CD14-positive monocyte (primary cell): Measurements from ENCODE around the gene TASOR2. TPM values are rescaled to one million over a fixed set of nuclear protein-coding genes. Genes with fewer than 3 reads are reported as not detected.

Experiments
- DNase-seq, 3 donors: peaks; one replicate each; pipeline ENCODE4 v3.0.0-alpha.2; 2011 to 2022
- H2AFZ ChIP-seq: 2 replicates; pipeline ENCODE4 v1.6.0; 2012; ENCODE audit warnings: mild to moderate bottlenecking, low read depth, low read length, inconsistent platforms; ENCODE audit not compliant: insufficient read depth, poor library complexity, severe bottlenecking
- H3K27ac ChIP-seq, 2 donors: 1 replicate in 1 of 2; 2 replicates in 1 of 2; pipeline ENCODE4 v1.5.1; 2012 to 2013; ENCODE audit warnings: low read length in 2 of 2, control low read depth in 1 of 2, inconsistent platforms in 1 of 2, low read depth in 1 of 2, mild to moderate bottlenecking in 1 of 2
- H3K27me3 ChIP-seq, 2 donors: one replicate each; pipeline versions ENCODE4 v1.6.0 to v1.6.1; 2011 to 2013; ENCODE audit warnings: low read length in 2 of 2; ENCODE audit not compliant: control insufficient read depth in 2 of 2, insufficient read depth in 2 of 2
- H3K36me3 ChIP-seq, 2 donors: replicated peaks in 1 of 2; 1 replicate in 1 of 2; 2 replicates in 1 of 2; pipeline versions ENCODE4 v1.5.1 to v1.6.1; 2012 to 2013; ENCODE audit warnings: low read length in 2 of 2, control low read depth in 1 of 2, inconsistent platforms in 1 of 2, mild to moderate bottlenecking in 1 of 2; ENCODE audit not compliant: insufficient read depth in 2 of 2, control insufficient read depth in 1 of 2
- H3K4me1 ChIP-seq, 2 donors: 1 replicate in 1 of 2; 2 replicates in 1 of 2; pipeline versions ENCODE4 v1.5.1 to v1.6.1; 2012 to 2013; ENCODE audit warnings: low read length in 2 of 2, control low read depth in 1 of 2, inconsistent platforms in 1 of 2, mild to moderate bottlenecking in 1 of 2, moderate library complexity in 1 of 2; ENCODE audit not compliant: insufficient read depth in 2 of 2, control insufficient read depth in 1 of 2
- H3K4me2 ChIP-seq: replicated peaks from 2 replicates; pipeline ENCODE3; 2012; ENCODE audit warnings: low read length, moderate library complexity, mild to moderate bottlenecking; ENCODE audit not compliant: poor library complexity, severe bottlenecking; ENCODE audit errors: extremely low read depth
- H3K4me3 ChIP-seq, 3 experiments: fragments of 200-600 bp in 1 of 3; sonication (generic) in 1 of 3; replicated peaks in 1 of 3; 1 replicate in 2 of 3; 2 replicates in 1 of 3; pipeline ENCODE4 v1.5.1; 2011 to 2013; ENCODE audit warnings: low read length in 3 of 3, mild to moderate bottlenecking in 3 of 3, control low read depth in 2 of 3, low read depth in 2 of 3, inconsistent platforms in 1 of 3, moderate library complexity in 1 of 3
- H3K79me2 ChIP-seq: 2 replicates; pipeline ENCODE4 v1.6.0; 2012; ENCODE audit warnings: mild to moderate bottlenecking, control low read depth, inconsistent platforms, low read length, moderate library complexity; ENCODE audit not compliant: insufficient read depth
- H3K9ac ChIP-seq: 2 replicates; pipeline ENCODE4 v1.6.0; 2017; ENCODE audit warnings: low read length, mild to moderate bottlenecking; ENCODE audit not compliant: insufficient read depth, poor library complexity, severe bottlenecking
- H3K9me3 ChIP-seq, 2 donors: replicated peaks in 1 of 2; 1 replicate in 1 of 2; 2 replicates in 1 of 2; pipeline versions ENCODE4 v1.5.1 to v1.6.1; 2012 to 2013; ENCODE audit warnings: low read length in 2 of 2, control low read depth in 1 of 2; ENCODE audit not compliant: control insufficient read depth in 1 of 2, insufficient read depth in 1 of 2
- H4K20me1 ChIP-seq: 2 replicates; pipeline ENCODE4 v1.6.0; 2012; ENCODE audit warnings: mild to moderate bottlenecking, low read length, control low read depth, moderate library complexity; ENCODE audit not compliant: insufficient read depth
- H3K27ac Mint-ChIP-seq, 7 donors: one replicate each; pipeline ENCODE4 v1.8.0; 2020; ENCODE audit warnings: mild to moderate bottlenecking in 7 of 7, mixed read lengths in 7 of 7, moderate library complexity in 6 of 7, inconsistent platforms in 2 of 7
- H3K27me3 Mint-ChIP-seq, 3 donors: one replicate each; pipeline ENCODE4 v1.8.0; 2021 to 2022; ENCODE audit warnings: low read depth in 3 of 3, mild to moderate bottlenecking in 3 of 3, mixed read lengths in 3 of 3, moderate library complexity in 3 of 3, inconsistent platforms in 1 of 3
- H3K36me3 Mint-ChIP-seq, 2 donors: one replicate each; pipeline ENCODE4 v1.8.0; 2020; ENCODE audit warnings: mixed read lengths in 2 of 2, inconsistent platforms in 1 of 2, mild to moderate bottlenecking in 1 of 2
- H3K4me1 Mint-ChIP-seq: one replicate; pipeline ENCODE4 v1.8.0; 2020; ENCODE audit warnings: mild to moderate bottlenecking, mixed read lengths
- H3K4me3 Mint-ChIP-seq, 2 donors: one replicate each; pipeline ENCODE4 v1.8.0; 2020; ENCODE audit warnings: mild to moderate bottlenecking in 2 of 2, mixed read lengths in 2 of 2, moderate library complexity in 1 of 2
- H3K9me3 Mint-ChIP-seq, 7 donors: one replicate each; pipeline ENCODE4 v1.8.0; 2020 to 2022; ENCODE audit warnings: mixed read lengths in 7 of 7, mild to moderate bottlenecking in 6 of 7, moderate library complexity in 6 of 7, inconsistent platforms in 2 of 7
- WGBS: methylation state at CpG from one replicate; pipeline ENCODE4 v1.1.5; 2013; ENCODE audit warnings: missing lambda C conversion rate; ENCODE audit not compliant: insufficient coverage; 5-methylcytosine and 5-hydroxymethylcytosine counted together
- intact Hi-C, 2 donors: fragments of 100-400 bp; cut with micrococcal nuclease; formaldehyde crosslinking; loops; one replicate each; pipeline versions ENCODE4 v1.15.0 to v1.15.1; 2023
- polyA plus RNA-seq, 3 donors: library from polyadenylated mRNA; depleted of rRNA in 1 of 3; unstranded in 2 of 3; stranded (reverse) in 1 of 3; fragments of 300-500 nt in 2 of 3; fragments of >200 nt in 1 of 3; fragmentation: Illumina TruSeq in 2 of 3; gene quantifications; 1 replicate in 2 of 3; 2 replicates in 1 of 3; pipeline ENCODE4 v1.2.3, GENCODE V29; 2012 to 2021
- TF ChIP-seq, protein P1 (sequence below): fragments of 200-600 bp; IDR thresholded peaks from one replicate; pipeline ENCODE4 v1.8.0; 2022; ENCODE audit warnings: antibody characterized with exemption, mild to moderate bottlenecking

Gene TASOR2
- polyA plus RNA-seq, 3 donors: 3.2 to 12.3 (median 9.5) TPM

DNA sequence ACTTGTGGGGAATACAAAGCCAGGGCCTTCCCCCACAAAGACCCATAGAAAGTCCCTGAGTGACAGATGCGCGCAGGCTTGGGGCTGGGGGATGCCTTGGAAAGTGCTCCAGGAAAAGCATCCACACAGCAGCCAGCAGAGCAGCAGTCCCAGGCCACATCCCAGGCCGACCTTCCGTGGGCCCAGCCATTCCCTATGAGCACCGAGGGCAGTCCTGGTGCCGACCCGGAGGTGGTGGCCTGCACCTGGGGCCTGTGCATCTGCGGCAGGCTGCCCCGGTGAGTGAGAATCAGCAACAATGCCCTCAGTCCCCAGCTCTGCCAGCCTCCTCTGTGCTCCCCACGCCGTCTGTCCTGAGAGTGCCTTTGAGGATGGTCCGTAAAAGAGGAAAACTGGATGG is 44.6 kb upstream of the TASOR2 start:
- Histone ChIP-seq H2AFZ (no peak overlapping the region), H3K4me3 (no peak overlapping the region), H3K9me3 (no peaks in the 10 kb centered on the region), H3K79me2 (no peaks in the 10 kb centered on the region), H3K27ac (no peak overlapping the region), H3K36me3 (peaks cover 51 to 68% of the 10 kb centered on the region in 2 donors), H4K20me1 (no peaks in the 10 kb centered on the region), H3K27me3 (no peaks in the 10 kb centered on the region), H3K4me2 (no peak overlapping the region), H3K9ac (no peak overlapping the region), H3K4me1 (no peaks in the 10 kb centered on the region)
- no peaks in the 10 kb centered on the region for H3K4me1 Mint-ChIP-seq
- peaks cover 64 to 68% of the 10 kb centered on the region in 2 donors for H3K36me3 Mint-ChIP-seq
- H3K4me3 Mint-ChIP-seq: no peak overlapping the region
- no peak for DNase-seq
- H3K27ac Mint-ChIP-seq: peak overlapping the region in 1 of 7 donors; percentile 64
- TF ChIP-seq, protein P1, sequence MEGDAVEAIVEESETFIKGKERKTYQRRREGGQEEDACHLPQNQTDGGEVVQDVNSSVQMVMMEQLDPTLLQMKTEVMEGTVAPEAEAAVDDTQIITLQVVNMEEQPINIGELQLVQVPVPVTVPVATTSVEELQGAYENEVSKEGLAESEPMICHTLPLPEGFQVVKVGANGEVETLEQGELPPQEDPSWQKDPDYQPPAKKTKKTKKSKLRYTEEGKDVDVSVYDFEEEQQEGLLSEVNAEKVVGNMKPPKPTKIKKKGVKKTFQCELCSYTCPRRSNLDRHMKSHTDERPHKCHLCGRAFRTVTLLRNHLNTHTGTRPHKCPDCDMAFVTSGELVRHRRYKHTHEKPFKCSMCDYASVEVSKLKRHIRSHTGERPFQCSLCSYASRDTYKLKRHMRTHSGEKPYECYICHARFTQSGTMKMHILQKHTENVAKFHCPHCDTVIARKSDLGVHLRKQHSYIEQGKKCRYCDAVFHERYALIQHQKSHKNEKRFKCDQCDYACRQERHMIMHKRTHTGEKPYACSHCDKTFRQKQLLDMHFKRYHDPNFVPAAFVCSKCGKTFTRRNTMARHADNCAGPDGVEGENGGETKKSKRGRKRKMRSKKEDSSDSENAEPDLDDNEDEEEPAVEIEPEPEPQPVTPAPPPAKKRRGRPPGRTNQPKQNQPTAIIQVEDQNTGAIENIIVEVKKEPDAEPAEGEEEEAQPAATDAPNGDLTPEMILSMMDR: no peak
- H3K9me3 Mint-ChIP-seq: no peaks in the 10 kb centered on the region
- 90% methylated on average over 12 of the region's 12 CpGs for WGBS
- peaks cover 0 to 2% (median 0%) of the 10 kb centered on the region in 3 donors for H3K27me3 Mint-ChIP-seq
- intact Hi-C loops: no loop called here

DNA sequence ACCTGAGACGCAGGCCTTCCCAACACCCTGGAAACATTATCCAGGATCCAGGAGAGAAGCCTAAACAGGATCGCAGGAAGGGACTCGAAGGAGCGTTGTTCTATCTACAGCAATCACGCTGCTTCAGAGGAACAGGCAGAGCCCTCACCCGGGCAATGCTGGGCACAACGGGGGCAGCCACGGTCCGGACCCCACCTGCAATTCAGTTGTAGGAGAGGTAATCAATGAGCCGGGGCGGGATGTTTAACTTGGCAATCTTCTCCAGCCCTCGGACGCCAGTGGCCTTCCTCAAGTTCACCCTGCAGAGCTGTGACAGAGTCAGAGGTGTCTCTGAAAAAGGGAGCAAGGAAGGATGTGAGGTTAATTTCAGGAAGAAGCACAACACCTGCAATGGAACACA is 44.1 kb upstream of the TASOR2 start:
- no peaks in the 10 kb centered on the region for H3K4me1 Mint-ChIP-seq
- no peaks in the 10 kb centered on the region for H3K27me3 ChIP-seq
- H2AFZ ChIP-seq: no peak overlapping the region
- H4K20me1 ChIP-seq: no peaks in the 10 kb centered on the region
- no peaks in the 10 kb centered on the region for H3K9me3 Mint-ChIP-seq
- H3K4me2 ChIP-seq: no peak overlapping the region
- no peak overlapping the region for H3K4me3 ChIP-seq
- H3K9ac ChIP-seq: no peak overlapping the region
- WGBS: 94% methylated on average over 6 of the region's 13 CpGs
- H3K9me3 ChIP-seq: no peaks in the 10 kb centered on the region
- H3K79me2 ChIP-seq: no peaks in the 10 kb centered on the region
- peaks cover 54 to 70% of the 10 kb centered on the region in 2 donors for H3K36me3 ChIP-seq
- peaks cover 0 to 2% (median 0%) of the 10 kb centered on the region in 3 donors for H3K27me3 Mint-ChIP-seq
- no peak overlapping the region for H3K27ac ChIP-seq
- TF ChIP-seq, protein P1: no peak
- peak overlapping the region in 1 of 7 donors; percentile 64 for H3K27ac Mint-ChIP-seq
- intact Hi-C loops: no loop called here
- DNase-seq: no peak
- H3K36me3 Mint-ChIP-seq: peaks cover 67 to 71% of the 10 kb centered on the region in 2 donors
- no peaks in the 10 kb centered on the region for H3K4me1 ChIP-seq
- H3K4me3 Mint-ChIP-seq: no peak overlapping the region
